B cell (primary cell): ENCODE results near the gene STXBP6. TPM values are rescaled to one million over a fixed set of nuclear protein-coding genes. Genes with fewer than 3 reads are reported as not detected.

Source experiments
- ATAC-seq: fragments of 200-7000 bp; cut with Tn5 transposase; one replicate; pipeline ENCODE4 v1.10.0; 2021; ENCODE audit warnings: low read depth, mild to moderate bottlenecking, moderate number of reproducible peaks, moderate library complexity
- CTCF ChIA-PET: fragments of 350-600 bp; sonication (Branson Sonifier 250); formaldehyde crosslinking; loops from one replicate; lab custom pipeline; 2021; ENCODE audit warnings: antibody characterized with exemption, inconsistent platforms; lab: Charles Lee
- POLR2A ChIA-PET: fragments of 350-600 bp; sonication (Branson Sonifier 250); formaldehyde crosslinking; loops from one replicate; lab custom pipeline; 2021; ENCODE audit warnings: antibody characterized with exemption; lab: Charles Lee
- DNase-seq: peaks from one replicate; pipeline ENCODE4 v3.0.0; 2013
- H2AFZ ChIP-seq: 2 replicates; pipeline ENCODE4 v1.6.1; 2012; ENCODE audit warnings: mild to moderate bottlenecking, low read depth, low read length; ENCODE audit not compliant: insufficient read depth, poor library complexity, severe bottlenecking
- H3K27ac ChIP-seq, 2 donors: 1 replicate in 1 of 2; 2 replicates in 1 of 2; pipeline ENCODE4 v1.5.1; 2012 to 2013; ENCODE audit warnings: low read length in 2 of 2, mild to moderate bottlenecking in 2 of 2, moderate library complexity in 1 of 2
- H3K27me3 ChIP-seq, 4 experiments: fragments of 200-600 bp in 1 of 4; sonication (generic) in 1 of 4; replicated peaks in 1 of 4; 1 replicate in 2 of 4; 2 replicates in 2 of 4; pipeline versions ENCODE4 v1.6.1 to v1.7.0; 2013 to 2016; ENCODE audit warnings: low read length in 3 of 4, mild to moderate bottlenecking in 2 of 4, mixed read lengths in 1 of 4, moderate library complexity in 1 of 4; ENCODE audit not compliant: insufficient read depth in 4 of 4, control insufficient read depth in 3 of 4; ENCODE audit errors: control extremely low read depth in 1 of 4
- H3K36me3 ChIP-seq, 2 experiments: replicated peaks in 1 of 2; 1 replicate in 1 of 2; 2 replicates in 1 of 2; pipeline versions ENCODE4 v1.6.1 to v1.7.1; 2013; ENCODE audit warnings: low read length in 1 of 2; ENCODE audit not compliant: insufficient read depth in 2 of 2, control insufficient read depth in 1 of 2; ENCODE audit errors: control extremely low read depth in 1 of 2, extremely low read depth in 1 of 2
- H3K4me1 ChIP-seq, 2 donors: fragments of 200-600 bp in 1 of 2; sonication (generic) in 1 of 2; 1 replicate in 1 of 2; 2 replicates in 1 of 2; pipeline versions ENCODE4 v1.5.1 to v1.6.1; 2013 to 2017; ENCODE audit warnings: low read length in 2 of 2; ENCODE audit not compliant: control insufficient read depth in 2 of 2, insufficient read depth in 2 of 2
- H3K4me2 ChIP-seq: replicated peaks from 2 replicates; pipeline ENCODE3; 2012; ENCODE audit warnings: mild to moderate bottlenecking, low read depth, low read length; ENCODE audit not compliant: poor library complexity, severe bottlenecking
- H3K4me3 ChIP-seq, 5 experiments: fragments of 200-600 bp in 1 of 5; sonication (generic) in 1 of 5; 1 replicate in 3 of 5; 2 replicates in 2 of 5; pipeline versions ENCODE4 v1.5.1 to v1.7.0; 2011 to 2016; ENCODE audit warnings: low read length in 4 of 5, mild to moderate bottlenecking in 4 of 5, low read depth in 2 of 5, control low read depth in 1 of 5, moderate library complexity in 1 of 5; ENCODE audit not compliant: insufficient read depth in 1 of 5; ENCODE audit errors: control extremely low read depth in 1 of 5, extremely low read depth in 1 of 5
- H3K79me2 ChIP-seq: fragments of 200-600 bp; sonication (generic); one replicate; pipeline ENCODE4 v1.6.0; 2016; ENCODE audit warnings: low read length; ENCODE audit not compliant: control insufficient read depth, insufficient read depth
- H3K9ac ChIP-seq: fragments of 200-600 bp; sonication (generic); 2 replicates; pipeline ENCODE4 v1.6.1; 2017; ENCODE audit warnings: mild to moderate bottlenecking, low read length, moderate library complexity
- H3K9me3 ChIP-seq, 3 donors: one replicate each; pipeline versions ENCODE4 v1.6.1 to v1.7.1; 2013; ENCODE audit warnings: low read length in 2 of 3; ENCODE audit not compliant: control insufficient read depth in 2 of 3, insufficient read depth in 1 of 3; ENCODE audit errors: control extremely low read depth in 1 of 3
- H4K20me1 ChIP-seq: 2 replicates; pipeline ENCODE4 v1.6.0; 2012; ENCODE audit warnings: mild to moderate bottlenecking, low read length; ENCODE audit not compliant: insufficient read depth, control insufficient read depth, poor library complexity, severe bottlenecking
- H3K27ac Mint-ChIP-seq: one replicate; pipeline ENCODE4 v1.8.0; 2021; ENCODE audit warnings: mixed read lengths
- H3K27me3 Mint-ChIP-seq: one replicate; pipeline ENCODE4 v1.8.0; 2021; ENCODE audit warnings: mixed read lengths
- H3K4me1 Mint-ChIP-seq: one replicate; pipeline ENCODE4 v1.8.0; 2021; ENCODE audit warnings: mixed read lengths
- H3K4me3 Mint-ChIP-seq: one replicate; pipeline ENCODE4 v1.8.0; 2021; ENCODE audit warnings: mixed read lengths
- H3K9me3 Mint-ChIP-seq: one replicate; pipeline ENCODE4 v1.8.0; 2022; ENCODE audit warnings: mixed read lengths; ENCODE audit not compliant: insufficient read depth
- EZH2 ChIP-seq: IDR thresholded peaks from 2 replicates; pipeline ENCODE4 v1.6.1; 2012; ENCODE audit warnings: borderline replicate concordance, low read depth, mild to moderate bottlenecking, moderate library complexity, low read length; ENCODE audit not compliant: insufficient read depth, poor library complexity, severe bottlenecking
- WGBS: methylation state at CpG from one replicate; pipeline ENCODE4 v1.1.5; 2013; ENCODE audit warnings: missing lambda C conversion rate; ENCODE audit not compliant: insufficient coverage; 5-methylcytosine and 5-hydroxymethylcytosine counted together
- intact Hi-C: fragments of 100-400 bp; cut with micrococcal nuclease; formaldehyde crosslinking; loops from one replicate; pipeline ENCODE4 v1.10.0; 2022
- polyA plus RNA-seq: library from polyadenylated mRNA; depleted of rRNA; stranded (reverse); fragments of >200 nt; gene quantifications from 2 replicates; pipeline ENCODE4 v1.2.3, GENCODE V29; 2012
- total RNA-seq, 2 donors: library from RNA; stranded (reverse); fragments of 120-200 nt in 1 of 2; gene quantifications; 1 replicate in 1 of 2; 2 replicates in 1 of 2; pipeline versions ENCODE4 v1.2.3 to v1.2.4, GENCODE V29; 2013 to 2022
- TF ChIP-seq, protein P1 (sequence below): fragments of 200-600 bp; IDR thresholded peaks from one replicate; pipeline ENCODE4 v1.8.0; 2022; ENCODE audit warnings: antibody characterized with exemption, mild to moderate bottlenecking

Gene STXBP6
- total and polyA plus RNA-seq, 2 donors (not counting 1 experiment from before 2014, with no cell fraction given): 0.01 TPM; not detected in 1

DNA sequence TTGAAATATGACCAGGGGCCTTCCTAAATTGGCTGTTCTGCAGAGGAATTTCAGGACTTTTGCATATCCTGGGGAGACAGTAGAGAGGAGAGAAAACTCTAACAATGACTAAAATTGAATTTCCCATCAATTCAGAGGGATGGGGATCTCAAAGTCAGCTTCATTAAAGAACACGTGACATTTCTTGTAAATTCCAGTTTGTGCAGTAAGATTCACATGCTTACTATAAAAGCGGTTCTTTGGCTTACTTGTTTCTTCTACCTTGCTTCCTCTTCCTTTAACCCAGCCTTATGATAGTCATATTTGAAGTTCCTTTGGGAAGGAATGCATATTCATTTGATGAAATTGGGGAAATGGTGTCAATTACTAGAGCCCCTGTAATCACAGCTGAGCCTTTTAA lies 272.3 kb downstream of the STXBP6 start:
- no peaks in the 10 kb centered on the region for H3K9me3 Mint-ChIP-seq
- H3K9ac ChIP-seq: no peak overlapping the region
- H3K9me3 ChIP-seq: no peaks in the 10 kb centered on the region
- no peaks in the 10 kb centered on the region for H3K4me1 ChIP-seq
- ATAC-seq: no peak
- no peaks in the 10 kb centered on the region for H4K20me1 ChIP-seq
- no peak overlapping the region for H3K4me3 ChIP-seq
- no peaks in the 10 kb centered on the region for H3K36me3 ChIP-seq
- TF ChIP-seq EZH2: no peak
- TF ChIP-seq, protein P1, sequence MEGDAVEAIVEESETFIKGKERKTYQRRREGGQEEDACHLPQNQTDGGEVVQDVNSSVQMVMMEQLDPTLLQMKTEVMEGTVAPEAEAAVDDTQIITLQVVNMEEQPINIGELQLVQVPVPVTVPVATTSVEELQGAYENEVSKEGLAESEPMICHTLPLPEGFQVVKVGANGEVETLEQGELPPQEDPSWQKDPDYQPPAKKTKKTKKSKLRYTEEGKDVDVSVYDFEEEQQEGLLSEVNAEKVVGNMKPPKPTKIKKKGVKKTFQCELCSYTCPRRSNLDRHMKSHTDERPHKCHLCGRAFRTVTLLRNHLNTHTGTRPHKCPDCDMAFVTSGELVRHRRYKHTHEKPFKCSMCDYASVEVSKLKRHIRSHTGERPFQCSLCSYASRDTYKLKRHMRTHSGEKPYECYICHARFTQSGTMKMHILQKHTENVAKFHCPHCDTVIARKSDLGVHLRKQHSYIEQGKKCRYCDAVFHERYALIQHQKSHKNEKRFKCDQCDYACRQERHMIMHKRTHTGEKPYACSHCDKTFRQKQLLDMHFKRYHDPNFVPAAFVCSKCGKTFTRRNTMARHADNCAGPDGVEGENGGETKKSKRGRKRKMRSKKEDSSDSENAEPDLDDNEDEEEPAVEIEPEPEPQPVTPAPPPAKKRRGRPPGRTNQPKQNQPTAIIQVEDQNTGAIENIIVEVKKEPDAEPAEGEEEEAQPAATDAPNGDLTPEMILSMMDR: no peak
- H2AFZ ChIP-seq: no peak overlapping the region
- no peak overlapping the region for H3K4me2 ChIP-seq
- H3K27ac ChIP-seq: no peak overlapping the region
- H3K27me3 Mint-ChIP-seq: peaks cover 24% of the 10 kb centered on the region
- H3K4me1 Mint-ChIP-seq: no peaks in the 10 kb centered on the region
- POLR2A ChIA-PET: no interaction called here
- H3K27me3 ChIP-seq: no peaks in the 10 kb centered on the region
- H3K79me2 ChIP-seq: no peaks in the 10 kb centered on the region
- DNase-seq: no peak
- WGBS: no CpG with 5 or more reads among the region's 2 CpGs
- CTCF ChIA-PET: no interaction called here
- no peak overlapping the region for H3K27ac Mint-ChIP-seq
- intact Hi-C loops: no loop called here
- H3K4me3 Mint-ChIP-seq: no peak overlapping the region

DNA sequence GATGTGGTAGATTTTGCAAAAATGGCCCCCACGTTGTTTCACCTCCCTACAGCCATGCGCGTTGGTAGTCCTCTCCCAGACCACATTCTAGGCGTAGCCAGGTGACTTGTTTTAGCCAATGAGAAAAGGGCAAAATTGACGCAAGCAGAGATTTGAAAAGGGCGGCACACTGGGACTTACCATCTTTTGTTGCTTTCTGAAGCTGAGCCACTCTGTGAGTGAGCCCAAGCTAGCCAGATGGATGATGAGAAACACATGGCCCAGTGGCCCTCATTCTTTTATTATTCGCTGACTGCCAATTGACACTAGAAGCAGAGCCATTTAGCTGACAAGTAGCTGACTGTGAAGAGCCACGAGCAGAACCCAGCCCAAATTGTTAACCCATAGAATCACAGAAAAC lies 274.0 kb downstream of the STXBP6 start:
- Histone ChIP-seq H3K27ac (no peak overlapping the region), H3K4me3 (no peak overlapping the region), H3K4me1 (no peaks in the 10 kb centered on the region), H3K9me3 (no peaks in the 10 kb centered on the region), H3K9ac (no peak overlapping the region), H4K20me1 (no peaks in the 10 kb centered on the region), H2AFZ (no peak overlapping the region), H3K36me3 (no peaks in the 10 kb centered on the region), H3K4me2 (no peak overlapping the region), H3K79me2 (no peaks in the 10 kb centered on the region), H3K27me3 (no peaks in the 10 kb centered on the region)
- 95% methylated on average over 7 of the region's 8 CpGs for WGBS
- Mint-ChIP-seq H3K27ac (no peak overlapping the region), H3K4me1 (no peaks in the 10 kb centered on the region), H3K9me3 (no peaks in the 10 kb centered on the region), H3K4me3 (no peak overlapping the region), H3K27me3 (peaks cover 36% of the 10 kb centered on the region)
- intact Hi-C loops: no loop called here
- no peak for TF ChIP-seq EZH2
- TF ChIP-seq, protein P1: no peak
- POLR2A ChIA-PET: no interaction called here
- CTCF ChIA-PET: no interaction called here
- DNase-seq (no peak), ATAC-seq (no peak)
